ENCODE results near the gene EIF3K.

- no peak for TF ChIP-seq POLR2AphosphoS5 (IDR thresholded peaks at IDR 0.05; ENCODE audit: low read depth, low read length)
- no peak for TF ChIP-seq REST (IDR thresholded peaks at IDR 0.05; ENCODE audit: insufficient read depth in 1 of 2, low read depth in 2 of 2, low read length in 2 of 2)
Observed at GRCh38 chr19:38676878-38677646, 58.1 kb downstream of the EIF3K start.
